A549 treated with Hydrocortisone at 1 μM for 4 hours (cell line): ENCODE data around the gene NDOR1. TPM values are rescaled to one million over a fixed set of nuclear protein-coding genes. Genes with fewer than 3 reads are reported as not detected.

Source experiments
- total RNA-seq: library from RNA; stranded (reverse); fragments of 200-300 nt; extraction: Qiagen RNA extraction; gene quantifications from 5 replicates; pipeline ENCODE4 v1.2.3, GENCODE V29; 2022

Gene NDOR1
- total RNA-seq, 1 experiment from 2014 or later: 16.5 TPM

Other genes with a start within 250 kb of the NDOR1 start
- gene PTGDS, start 228.2 kb upstream of the NDOR1 start, total RNA-seq: 0.55 to 0.77 TPM (median 0.67 TPM) in 5 replicates
- 0.08 to 0.16 TPM (median 0.13 TPM) in 5 replicates for gene LCNL1, start 222.7 kb upstream of the NDOR1 start, total RNA-seq
- 46.7 to 85.5 TPM (median 74.2 TPM) in 5 replicates for gene PAXX, start 213.3 kb upstream of the NDOR1 start, total RNA-seq
- 2.3 to 5.7 TPM (median 4.6 TPM) in 5 replicates for gene CLIC3, start 209.1 kb upstream of the NDOR1 start, total RNA-seq
- 22.8 to 26.7 TPM (median 24.4 TPM) in 5 replicates for gene ABCA2, start 177.5 kb upstream of the NDOR1 start, total RNA-seq
- 0.05 to 0.08 TPM (median 0.06 TPM) in 4 of 5 replicates, not detected in the other for gene FUT7, start 173.6 kb upstream of the NDOR1 start, total RNA-seq
- 44.0 to 83.3 TPM (median 79.5 TPM) in 5 replicates for gene NPDC1, start 159.5 kb upstream of the NDOR1 start, total RNA-seq
- 3.3 to 4.5 TPM (median 3.5 TPM) in 5 replicates for gene ENTPD2, start 151.6 kb upstream of the NDOR1 start, total RNA-seq
- 17.6 to 24.7 TPM (median 21.7 TPM) in 5 replicates for gene SAPCD2, start 135.1 kb upstream of the NDOR1 start, total RNA-seq
- gene UAP1L1, start 128.2 kb upstream of the NDOR1 start, total RNA-seq: 10.8 to 13.9 TPM (median 11.0 TPM) in 5 replicates
- gene MAN1B1, start 118.7 kb upstream of the NDOR1 start, total RNA-seq: 48.0 to 53.7 TPM (median 49.8 TPM) in 5 replicates
- gene DPP7, start 91.0 kb upstream of the NDOR1 start, total RNA-seq: 70.6 to 111 TPM (median 110 TPM) in 5 replicates
- 0.22 to 0.66 TPM (median 0.45 TPM) in 5 replicates for gene GRIN1, start 66.5 kb upstream of the NDOR1 start, total RNA-seq
- gene LRRC26, start 35.6 kb upstream of the NDOR1 start, total RNA-seq: 0.41 to 1.7 TPM (median 0.93 TPM) in 5 replicates
- gene TMEM210, start 33.6 kb upstream of the NDOR1 start, total RNA-seq: not detected in 5 replicates
- gene ANAPC2, start 17.1 kb upstream of the NDOR1 start, total RNA-seq: 26.9 to 35.9 TPM (median 31.9 TPM) in 5 replicates
- 92.8 to 153 TPM (median 142 TPM) in 5 replicates for gene SSNA1, start 17.0 kb upstream of the NDOR1 start, total RNA-seq
- 9.2 to 11.6 TPM (median 10.2 TPM) in 5 replicates for gene TPRN, start 5.0 kb upstream of the NDOR1 start, total RNA-seq
- 35.3 to 45.9 TPM (median 45.0 TPM) in 5 replicates for gene TMEM203, start 52 bp upstream of the NDOR1 start, total RNA-seq
- 1.2 to 1.9 TPM (median 1.7 TPM) in 5 replicates for gene RNF208, start 16.5 kb downstream of the NDOR1 start, total RNA-seq
- 3.0 to 5.5 TPM (median 4.2 TPM) in 5 replicates for gene CYSRT1, start 19.5 kb downstream of the NDOR1 start, total RNA-seq
- 0.07 to 0.24 TPM (median 0.14 TPM) in 5 replicates for gene RNF224, start 21.8 kb downstream of the NDOR1 start, total RNA-seq
- gene SLC34A3, start 25.2 kb downstream of the NDOR1 start, total RNA-seq: 0.05 to 0.16 TPM (median 0.07 TPM) in 4 of 5 replicates, not detected in the other
- 681 to 782 TPM (median 752 TPM) in 5 replicates for gene TUBB4B, start 35.6 kb downstream of the NDOR1 start, total RNA-seq
- gene STPG3, start 45.6 kb downstream of the NDOR1 start, total RNA-seq: not detected in 5 replicates
- gene NELFB, start 49.6 kb downstream of the NDOR1 start, total RNA-seq: 52.4 to 60.5 TPM (median 56.8 TPM) in 5 replicates
- gene TOR4A, start 72.0 kb downstream of the NDOR1 start, total RNA-seq: 19.9 to 27.5 TPM (median 25.0 TPM) in 5 replicates
- gene NRARP, start 96.6 kb downstream of the NDOR1 start, total RNA-seq: 2.5 to 5.1 TPM (median 3.9 TPM) in 5 replicates
- gene EXD3, start 217.5 kb downstream of the NDOR1 start, total RNA-seq: 4.4 to 6.8 TPM (median 6.5 TPM) in 5 replicates
- 0.79 to 1.8 TPM (median 1.7 TPM) in 5 replicates for gene NOXA1, start 217.7 kb downstream of the NDOR1 start, total RNA-seq
- 0.09 to 0.24 TPM (median 0.14 TPM) in 5 replicates for gene ENTPD8, start 235.7 kb downstream of the NDOR1 start, total RNA-seq